BE2C (cell line): ENCODE data around the gene RPL39L.

Source experiments
- DNase-seq: peaks from one replicate; pipeline ENCODE4 v3.0.0-alpha.2; 2020
- H3K27me3 ChIP-seq: fragments of 250-450 bp; sonication (Bioruptor Pico); 2 replicates; pipeline ENCODE4 v1.5.1; 2020; ENCODE audit warnings: mild to moderate bottlenecking
- H3K36me3 ChIP-seq: fragments of 250-450 bp; sonication (Bioruptor Pico); 2 replicates; pipeline ENCODE4 v1.5.1; 2020; ENCODE audit warnings: mild to moderate bottlenecking
- H3K4me1 ChIP-seq: fragments of 250-450 bp; sonication (Bioruptor Pico); 2 replicates; pipeline ENCODE4 v1.5.1; 2020
- H3K4me3 ChIP-seq: 2 replicates; pipeline ENCODE4 v1.5.1; 2011; ENCODE audit warnings: low read depth, low read length
- H3K9me3 ChIP-seq: fragments of 250-450 bp; sonication (Bioruptor Pico); 2 replicates; pipeline ENCODE4 v1.5.1; 2020
- CTCF ChIP-seq: IDR thresholded peaks from 2 replicates; pipeline ENCODE4 v1.5.1; 2012; ENCODE audit warnings: mild to moderate bottlenecking, low read depth, low read length

The RPL39L gene

GRCh38 chr3:187132666-187133065, 6.6 kb downstream of the RPL39L start:
- DNase-seq = no peak

GRCh38 chr3:187131981-187132380, 7.3 kb downstream of the RPL39L start:
- Histone ChIP-seq H3K36me3 (no peaks in the 10 kb centered on the region), H3K27me3 (no peaks in the 10 kb centered on the region), H3K9me3 (no peaks in the 10 kb centered on the region), H3K4me1 (no peaks in the 10 kb centered on the region), H3K4me3 (no peak overlapping the region)
- TF ChIP-seq CTCF = no peak
- DNase-seq = no peak

More at GRCh38 chr3:187132666-187133065, 6.6 kb downstream of the RPL39L start:
- Histone ChIP-seq H3K27me3 (no peaks in the 10 kb centered on the region), H3K36me3 (no peaks in the 10 kb centered on the region), H3K4me3 (no peak overlapping the region), H3K4me1 (no peaks in the 10 kb centered on the region), H3K9me3 (no peaks in the 10 kb centered on the region)
- TF ChIP-seq CTCF = no peak

- H3K36me3 ChIP-seq = no peaks in the 10 kb centered on the region
- H3K4me3 ChIP-seq = no peak overlapping the region
- H3K9me3 ChIP-seq = no peaks in the 10 kb centered on the region
- no peaks in the 10 kb centered on the region for H3K4me1 ChIP-seq
- TF ChIP-seq CTCF = no peak
- DNase-seq = no peak
- no peaks in the 10 kb centered on the region for H3K27me3 ChIP-seq
Observed at GRCh38 chr3:187130346-187131066, 8.8 kb downstream of the RPL39L start.

- no peaks in the 10 kb centered on the region for H3K36me3 ChIP-seq
- TF ChIP-seq CTCF = no peak
- no peak for DNase-seq
- no peaks in the 10 kb centered on the region for H3K27me3 ChIP-seq
- H3K9me3 ChIP-seq = no peaks in the 10 kb centered on the region
- H3K4me1 ChIP-seq = no peaks in the 10 kb centered on the region
- no peak overlapping the region for H3K4me3 ChIP-seq
Observed at GRCh38 chr3:187125319-187126031, 13.8 kb downstream of the RPL39L start.

GRCh38 chr3:187122261-187122660, 17.0 kb downstream of the RPL39L start:
- no peaks in the 10 kb centered on the region for H3K36me3 ChIP-seq
- no peak for DNase-seq
- no peak for TF ChIP-seq CTCF

GRCh38 chr3:187120326-187120725, 19.0 kb downstream of the RPL39L start:
- H3K4me3 ChIP-seq = no peak overlapping the region
- no peaks in the 10 kb centered on the region for H3K9me3 ChIP-seq
- H3K36me3 ChIP-seq = no peaks in the 10 kb centered on the region
- H3K27me3 ChIP-seq = no peaks in the 10 kb centered on the region
- TF ChIP-seq CTCF = no peak
- H3K4me1 ChIP-seq = no peaks in the 10 kb centered on the region
- no peak for DNase-seq

More at GRCh38 chr3:187122261-187122660, 17.0 kb downstream of the RPL39L start:
- Histone ChIP-seq H3K9me3 (no peaks in the 10 kb centered on the region), H3K27me3 (no peaks in the 10 kb centered on the region), H3K4me1 (no peaks in the 10 kb centered on the region), H3K4me3 (no peak overlapping the region)
